ENCODE results near the gene CAPN14. TPM values are rescaled to one million over a fixed set of nuclear protein-coding genes. Genes with fewer than 3 reads are reported as not detected.

CAPN14 gene
- total RNA-seq, 1 experiment from 2014 or later: not detected

- ChIA-PET RAD21 (ENCODE audit: low non-redundant PET in 1 of 2, low total read pairs in 2 of 2, uncharacterized antibody in 2 of 2, unreplicated experiment in 2 of 2) (no interaction called here), CTCF (no interaction called here), POLR2A (no interaction called here)
- BruUV-seq (replicated peaks): no TSS peak
- DNase-seq (ENCODE audit: low read depth, low spot score) (no peak), ATAC-seq (no peak)
- H2AFZ ChIP-seq (ENCODE audit: low read depth, low read length, poor library complexity, severe bottlenecking): no peak overlapping the region
- no peak overlapping the region for H3K4me2 ChIP-seq (ENCODE audit: low read length)
- no peaks in the 10 kb centered on the region for H4K20me1 ChIP-seq (ENCODE audit: insufficient read depth)
- H3K27me3 ChIP-seq (ENCODE audit: insufficient read depth, low read length): no peaks in the 10 kb centered on the region
- no peaks in the 10 kb centered on the region for H3K9me2 ChIP-seq (ENCODE audit: insufficient read depth)
- no peaks in the 10 kb centered on the region for H3K9me3 ChIP-seq (ENCODE audit: control insufficient read depth in 1 of 2, insufficient read depth in 1 of 2, low read depth in 1 of 2, low read length in 2 of 2)
- TF ChIP-seq FOSL1 (IDR thresholded peaks at IDR 0.05; ENCODE audit: low read depth) (no peak), CTCF (IDR thresholded peaks at IDR 0.05 in 2 of 3, conservative IDR thresholded peaks at IDR 0.05 in 1 of 3; ENCODE audit: borderline replicate concordance in 1 of 3, insufficient read depth in 1 of 3, low read depth in 2 of 3, low read length in 2 of 3) (no peak), MAX (IDR thresholded peaks at IDR 0.05) (no peak), EGR1 (IDR thresholded peaks at IDR 0.05; ENCODE audit: low read depth) (no peak), YY1 (IDR thresholded peaks at IDR 0.05; ENCODE audit: extremely low read depth, insufficient replicate concordance, low read depth, low read length) (no peak), SP1 (IDR thresholded peaks at IDR 0.05; ENCODE audit: low read depth) (no peak), CEBPB (IDR thresholded peaks at IDR 0.05; ENCODE audit: low read depth) (no peak), POLR2AphosphoS5 (IDR thresholded peaks at IDR 0.05; ENCODE audit: low read depth, low read length) (no peak), SIN3A (IDR thresholded peaks at IDR 0.05; ENCODE audit: low read depth) (no peak), ZFX (IDR thresholded peaks at IDR 0.05) (no peak)
- TF ChIP-seq, protein P1, sequence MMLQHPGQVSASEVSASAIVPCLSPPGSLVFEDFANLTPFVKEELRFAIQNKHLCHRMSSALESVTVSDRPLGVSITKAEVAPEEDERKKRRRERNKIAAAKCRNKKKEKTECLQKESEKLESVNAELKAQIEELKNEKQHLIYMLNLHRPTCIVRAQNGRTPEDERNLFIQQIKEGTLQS (IDR thresholded peaks at IDR 0.05): no peak
- TF ChIP-seq, protein P2, sequence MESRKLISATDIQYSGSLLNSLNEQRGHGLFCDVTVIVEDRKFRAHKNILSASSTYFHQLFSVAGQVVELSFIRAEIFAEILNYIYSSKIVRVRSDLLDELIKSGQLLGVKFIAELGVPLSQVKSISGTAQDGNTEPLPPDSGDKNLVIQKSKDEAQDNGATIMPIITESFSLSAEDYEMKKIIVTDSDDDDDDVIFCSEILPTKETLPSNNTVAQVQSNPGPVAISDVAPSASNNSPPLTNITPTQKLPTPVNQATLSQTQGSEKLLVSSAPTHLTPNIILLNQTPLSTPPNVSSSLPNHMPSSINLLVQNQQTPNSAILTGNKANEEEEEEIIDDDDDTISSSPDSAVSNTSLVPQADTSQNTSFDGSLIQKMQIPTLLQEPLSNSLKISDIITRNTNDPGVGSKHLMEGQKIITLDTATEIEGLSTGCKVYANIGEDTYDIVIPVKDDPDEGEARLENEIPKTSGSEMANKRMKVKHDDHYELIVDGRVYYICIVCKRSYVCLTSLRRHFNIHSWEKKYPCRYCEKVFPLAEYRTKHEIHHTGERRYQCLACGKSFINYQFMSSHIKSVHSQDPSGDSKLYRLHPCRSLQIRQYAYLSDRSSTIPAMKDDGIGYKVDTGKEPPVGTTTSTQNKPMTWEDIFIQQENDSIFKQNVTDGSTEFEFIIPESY (IDR thresholded peaks at IDR 0.05; ENCODE audit: extremely low read depth, insufficient replicate concordance, low read length): no peak
- H3K9ac ChIP-seq (ENCODE audit: low read length): no peak overlapping the region
- H3K79me2 ChIP-seq (ENCODE audit: insufficient read depth, low read length): no peaks in the 10 kb centered on the region
- H3K4me1 ChIP-seq (ENCODE audit: control insufficient read depth in 1 of 2, insufficient read depth in 2 of 2, low read length in 2 of 2): no peaks in the 10 kb centered on the region
- H3K4me3 ChIP-seq (replicated peaks in 1 of 2; ENCODE audit: low read depth in 1 of 2, low read length in 2 of 2): no peak overlapping the region
- H3K27ac ChIP-seq (ENCODE audit: low read depth, low read length): no peak overlapping the region
- intact Hi-C loops (cut with micrococcal nuclease): no loop called here
- no peaks in the 10 kb centered on the region for H3K36me3 ChIP-seq (ENCODE audit: control insufficient read depth in 1 of 2, insufficient read depth in 2 of 2, low read length in 2 of 2)
Measured at GRCh38 chr2:31256611-31257382, 39.5 kb upstream of the CAPN14 start.
